Upper lobe of right lung (tissue), 1 donor: ENCODE results near the gene A2M. TPM values are rescaled to one million over a fixed set of nuclear protein-coding genes. Genes with fewer than 3 reads are reported as not detected.

Experiments
- ATAC-seq: fragments of 200-7000 bp; cut with Tn5 transposase; one replicate; pipeline ENCODE4 v1.9.1; 2020; ENCODE audit warnings: mild to moderate bottlenecking, moderate library complexity
- DNase-seq: peaks from one replicate; pipeline ENCODE4 v3.0.0-alpha.2; 2020
- H3K27ac ChIP-seq: fragments of 200-600 bp; one replicate; pipeline ENCODE4 v1.8.0; 2022
- H3K27me3 ChIP-seq: fragments of 200-600 bp; one replicate; pipeline ENCODE4 v1.8.0; 2022; ENCODE audit warnings: mild to moderate bottlenecking
- H3K36me3 ChIP-seq: fragments of 200-600 bp; one replicate; pipeline ENCODE4 v1.8.0; 2022
- H3K4me1 ChIP-seq: fragments of 200-600 bp; one replicate; pipeline ENCODE4 v1.8.0; 2022
- H3K4me3 ChIP-seq: fragments of 200-600 bp; one replicate; pipeline ENCODE4 v1.8.0; 2022; ENCODE audit warnings: mild to moderate bottlenecking
- H3K9me3 ChIP-seq: fragments of 200-600 bp; one replicate; pipeline ENCODE4 v1.8.0; 2022
- intact Hi-C: fragments of 100-400 bp; cut with DNase I; formaldehyde crosslinking; loops from one replicate; pipeline ENCODE4 v1.11.0; 2022
- total RNA-seq: library from RNA; stranded (reverse); fragmentation: NEBNext Ultra II Directional; extraction: Animal tissue kit (Norgen Biotek cat#: 25700); gene quantifications from one replicate; pipeline ENCODE4 v1.2.1, GENCODE V29; 2021
- TF ChIP-seq, protein P1 (sequence below): fragments of 200-600 bp; IDR thresholded peaks from one replicate; pipeline ENCODE4 v1.8.0; 2022; ENCODE audit warnings: antibody characterized with exemption
- donor health status: DM: no; HTN: yes; CAD: no; lungs with severe emphysema.

The A2M gene
- total RNA-seq, 1 donor from 2014 or later = 2,772 TPM

GRCh38 chr12:9068600-9068999 lies 47.1 kb downstream of the A2M start:
- DNase-seq = no peak
- Histone ChIP-seq H3K36me3 (peaks cover 70% of the 10 kb centered on the region), H3K9me3 (no peaks in the 10 kb centered on the region), H3K4me3 (no peak overlapping the region), H3K27me3 (no peaks in the 10 kb centered on the region), H3K27ac (no peak overlapping the region), H3K4me1 (peaks cover 10% of the 10 kb centered on the region)
- no peak for ATAC-seq
- intact Hi-C loops = no loop called here
- TF ChIP-seq, protein P1, sequence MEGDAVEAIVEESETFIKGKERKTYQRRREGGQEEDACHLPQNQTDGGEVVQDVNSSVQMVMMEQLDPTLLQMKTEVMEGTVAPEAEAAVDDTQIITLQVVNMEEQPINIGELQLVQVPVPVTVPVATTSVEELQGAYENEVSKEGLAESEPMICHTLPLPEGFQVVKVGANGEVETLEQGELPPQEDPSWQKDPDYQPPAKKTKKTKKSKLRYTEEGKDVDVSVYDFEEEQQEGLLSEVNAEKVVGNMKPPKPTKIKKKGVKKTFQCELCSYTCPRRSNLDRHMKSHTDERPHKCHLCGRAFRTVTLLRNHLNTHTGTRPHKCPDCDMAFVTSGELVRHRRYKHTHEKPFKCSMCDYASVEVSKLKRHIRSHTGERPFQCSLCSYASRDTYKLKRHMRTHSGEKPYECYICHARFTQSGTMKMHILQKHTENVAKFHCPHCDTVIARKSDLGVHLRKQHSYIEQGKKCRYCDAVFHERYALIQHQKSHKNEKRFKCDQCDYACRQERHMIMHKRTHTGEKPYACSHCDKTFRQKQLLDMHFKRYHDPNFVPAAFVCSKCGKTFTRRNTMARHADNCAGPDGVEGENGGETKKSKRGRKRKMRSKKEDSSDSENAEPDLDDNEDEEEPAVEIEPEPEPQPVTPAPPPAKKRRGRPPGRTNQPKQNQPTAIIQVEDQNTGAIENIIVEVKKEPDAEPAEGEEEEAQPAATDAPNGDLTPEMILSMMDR = no peak

GRCh38 chr12:9068086-9068485 lies 47.6 kb downstream of the A2M start:
- no peak for DNase-seq
- intact Hi-C loops = no loop called here
- H3K4me1 ChIP-seq = peaks cover 13% of the 10 kb centered on the region
- no peak overlapping the region for H3K4me3 ChIP-seq
- H3K36me3 ChIP-seq = peaks cover 64% of the 10 kb centered on the region
- no peaks in the 10 kb centered on the region for H3K27me3 ChIP-seq
- no peaks in the 10 kb centered on the region for H3K9me3 ChIP-seq
- TF ChIP-seq, protein P1 = no peak
- ATAC-seq = no peak
- no peak overlapping the region for H3K27ac ChIP-seq

DNA sequence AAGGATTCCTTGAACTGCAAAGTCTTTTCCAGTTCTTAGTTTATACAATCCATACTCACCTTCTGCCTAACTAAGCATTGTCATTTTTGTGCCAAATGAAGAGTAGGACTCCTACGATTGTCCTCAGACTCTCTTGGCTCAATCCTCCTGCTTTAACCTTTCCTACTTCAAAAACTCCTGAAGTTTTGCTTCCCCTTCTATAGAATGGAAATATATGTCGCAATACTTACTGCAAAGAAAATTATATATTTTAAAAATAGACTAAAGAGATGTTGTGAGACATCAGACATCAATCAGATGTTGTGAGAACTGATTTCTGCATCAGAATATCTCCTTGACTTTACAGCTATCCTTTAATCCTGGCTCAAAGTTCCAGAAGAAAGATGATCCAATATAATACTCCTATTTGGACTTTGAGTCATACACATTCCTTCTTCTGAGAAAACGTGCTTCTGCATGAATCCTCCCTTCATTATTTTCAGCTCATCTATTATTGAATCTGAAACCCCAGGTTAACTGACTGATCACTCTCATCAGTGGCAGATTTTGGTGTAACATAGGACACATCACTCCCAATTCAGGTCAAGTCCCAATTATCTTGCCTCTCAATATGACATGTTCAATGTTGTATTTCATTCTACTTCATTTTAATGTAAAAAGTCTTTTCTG lies 48.8 kb downstream of the A2M start:
- Histone ChIP-seq H3K36me3 (peaks cover 52% of the 10 kb centered on the region), H3K9me3 (no peaks in the 10 kb centered on the region), H3K4me3 (no peak overlapping the region), H3K27ac (no peak overlapping the region), H3K4me1 (peaks cover 13% of the 10 kb centered on the region), H3K27me3 (no peaks in the 10 kb centered on the region)
- intact Hi-C loops = no loop called here
- ATAC-seq = no peak
- DNase-seq = no peak
- TF ChIP-seq, protein P1 = no peak

- Histone ChIP-seq H3K4me3 (no peak overlapping the region), H3K27ac (no peak overlapping the region), H3K36me3 (peaks cover 46% of the 10 kb centered on the region), H3K9me3 (no peaks in the 10 kb centered on the region), H3K4me1 (peaks cover 13% of the 10 kb centered on the region), H3K27me3 (no peaks in the 10 kb centered on the region)
- TF ChIP-seq, protein P1 = no peak
- no peak for ATAC-seq
- no peak for DNase-seq
- intact Hi-C loops = no loop called here
Observed at GRCh38 chr12:9066183-9066623, 49.5 kb downstream of the A2M start.

GRCh38 chr12:9065607-9065856 lies 50.2 kb downstream of the A2M start:
- Histone ChIP-seq H3K4me3 (peak overlapping the region; percentile 90), H3K36me3 (peaks cover 39% of the 10 kb centered on the region), H3K27me3 (no peaks in the 10 kb centered on the region), H3K27ac (peak overlapping the region; percentile 98), H3K9me3 (no peaks in the 10 kb centered on the region), H3K4me1 (peaks cover 13% of the 10 kb centered on the region)
- ATAC-seq (no peak), DNase-seq (no peak)
- intact Hi-C loops = no loop called here
- TF ChIP-seq, protein P1 = no peak
